ENCODE data around the gene MAN2A2.
"Not testable (repeated sequence)": the region's sequence is repeated elsewhere in the genome, so short reads cannot be mapped to it uniquely, and the experiment has no call there.

MAN2A2 gene

DNA sequence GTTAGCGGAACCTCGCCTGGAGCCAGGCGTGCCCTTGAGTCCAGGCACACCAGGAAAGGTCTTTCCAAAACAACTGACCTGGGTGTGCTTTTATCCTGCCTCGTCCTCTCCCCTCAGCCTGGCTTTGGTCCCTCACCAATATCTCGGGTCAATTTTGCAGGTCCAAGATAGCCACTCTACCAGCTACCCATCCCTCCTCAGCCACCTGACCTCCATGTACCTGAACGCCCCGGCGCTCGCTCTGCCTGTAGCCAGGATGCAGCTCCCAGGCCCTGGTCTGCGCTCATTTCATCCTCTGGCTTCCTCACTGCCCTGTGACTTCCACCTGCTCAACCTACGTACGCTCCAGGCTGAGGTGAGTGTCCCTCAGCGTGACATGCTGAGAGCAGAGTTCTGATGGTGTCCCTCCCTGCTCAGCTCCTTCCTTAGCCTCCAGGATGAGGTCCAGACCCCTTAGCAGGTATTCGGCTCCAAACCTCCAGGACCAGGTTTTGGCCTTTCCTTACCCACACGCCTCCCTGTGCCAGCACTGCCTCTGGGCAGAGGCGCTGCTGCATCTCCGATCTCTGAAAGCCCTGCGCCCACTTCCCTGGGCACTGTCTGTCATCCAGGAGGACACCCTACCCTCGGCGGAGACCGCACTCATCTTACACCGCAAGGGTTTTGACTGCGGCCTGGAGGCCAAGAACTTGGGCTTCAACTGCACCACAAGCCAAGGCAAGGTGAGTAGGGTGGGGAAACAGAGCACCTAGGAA is 15.1 kb downstream of the MAN2A2 start:
- ATAC-seq, result no peak
- TF ChIP-seq, protein P1, sequence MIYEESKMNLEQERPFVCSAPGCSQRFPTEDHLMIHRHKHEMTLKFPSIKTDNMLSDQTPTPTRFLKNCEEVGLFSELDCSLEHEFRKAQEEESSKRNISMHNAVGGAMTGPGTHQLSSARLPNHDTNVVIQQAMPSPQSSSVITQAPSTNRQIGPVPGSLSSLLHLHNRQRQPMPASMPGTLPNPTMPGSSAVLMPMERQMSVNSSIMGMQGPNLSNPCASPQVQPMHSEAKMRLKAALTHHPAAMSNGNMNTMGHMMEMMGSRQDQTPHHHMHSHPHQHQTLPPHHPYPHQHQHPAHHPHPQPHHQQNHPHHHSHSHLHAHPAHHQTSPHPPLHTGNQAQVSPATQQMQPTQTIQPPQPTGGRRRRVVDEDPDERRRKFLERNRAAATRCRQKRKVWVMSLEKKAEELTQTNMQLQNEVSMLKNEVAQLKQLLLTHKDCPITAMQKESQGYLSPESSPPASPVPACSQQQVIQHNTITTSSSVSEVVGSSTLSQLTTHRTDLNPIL (CRISPR knock-in tag; IDR thresholded peaks at IDR 0.05; ENCODE audit: low read depth), result no peak
- TF ChIP-seq ZC3H10 (CRISPR knock-in tag; IDR thresholded peaks at IDR 0.05) (no peak), ZNF70 (CRISPR knock-in tag; IDR thresholded peaks at IDR 0.05) (no peak), ZFP3 (CRISPR knock-in tag; IDR thresholded peaks at IDR 0.05) (no peak), SNAI2 (CRISPR knock-in tag; IDR thresholded peaks at IDR 0.05) (no peak), ESRRG (CRISPR knock-in tag; IDR thresholded peaks at IDR 0.05) (no peak), OSR1 (CRISPR knock-in tag; IDR thresholded peaks at IDR 0.05) (no peak), ZNF565 (CRISPR knock-in tag; conservative IDR thresholded peaks at IDR 0.05; ENCODE audit: low read depth) (no peak), ZFP30 (CRISPR knock-in tag; IDR thresholded peaks at IDR 0.05) (no peak), ZNF8 (CRISPR knock-in tag; IDR thresholded peaks at IDR 0.05) (no peak), ARNTL (CRISPR knock-in tag; IDR thresholded peaks at IDR 0.05; ENCODE audit: borderline replicate concordance, low read depth) (no peak), TOX (CRISPR knock-in tag; IDR thresholded peaks at IDR 0.05; ENCODE audit: borderline replicate concordance) (no peak)
- TF ChIP-seq, protein P2, sequence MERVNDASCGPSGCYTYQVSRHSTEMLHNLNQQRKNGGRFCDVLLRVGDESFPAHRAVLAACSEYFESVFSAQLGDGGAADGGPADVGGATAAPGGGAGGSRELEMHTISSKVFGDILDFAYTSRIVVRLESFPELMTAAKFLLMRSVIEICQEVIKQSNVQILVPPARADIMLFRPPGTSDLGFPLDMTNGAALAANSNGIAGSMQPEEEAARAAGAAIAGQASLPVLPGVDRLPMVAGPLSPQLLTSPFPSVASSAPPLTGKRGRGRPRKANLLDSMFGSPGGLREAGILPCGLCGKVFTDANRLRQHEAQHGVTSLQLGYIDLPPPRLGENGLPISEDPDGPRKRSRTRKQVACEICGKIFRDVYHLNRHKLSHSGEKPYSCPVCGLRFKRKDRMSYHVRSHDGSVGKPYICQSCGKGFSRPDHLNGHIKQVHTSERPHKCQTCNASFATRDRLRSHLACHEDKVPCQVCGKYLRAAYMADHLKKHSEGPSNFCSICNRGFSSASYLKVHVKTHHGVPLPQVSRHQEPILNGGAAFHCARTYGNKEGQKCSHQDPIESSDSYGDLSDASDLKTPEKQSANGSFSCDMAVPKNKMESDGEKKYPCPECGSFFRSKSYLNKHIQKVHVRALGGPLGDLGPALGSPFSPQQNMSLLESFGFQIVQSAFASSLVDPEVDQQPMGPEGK (CRISPR knock-in tag; IDR thresholded peaks at IDR 0.05; ENCODE audit: borderline replicate concordance), result no peak

DNA sequence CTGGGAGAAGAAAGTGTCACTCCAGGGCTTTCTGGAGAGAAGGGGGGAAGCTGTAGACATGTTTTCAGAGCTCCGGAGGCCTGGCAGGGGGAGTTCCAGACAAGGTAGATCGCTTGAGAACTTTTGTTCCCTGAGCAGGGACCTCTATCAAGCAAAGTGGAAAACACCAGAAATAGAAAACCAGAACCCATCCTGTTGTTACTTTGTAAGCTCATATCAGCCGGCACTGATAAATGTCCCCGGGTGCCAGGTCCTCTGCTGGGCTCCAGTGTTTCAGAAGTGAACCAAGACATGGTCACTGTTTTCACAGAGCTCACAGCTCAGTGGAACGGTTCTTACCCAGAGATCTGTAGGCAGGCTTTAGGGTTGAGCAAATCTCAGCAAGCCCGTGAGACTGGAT is 15.7 kb downstream of the MAN2A2 start:
- TF ChIP-seq, protein P2 (CRISPR knock-in tag; IDR thresholded peaks at IDR 0.05; ENCODE audit: borderline replicate concordance), result no peak
- TF ChIP-seq ZNF8 (CRISPR knock-in tag; IDR thresholded peaks at IDR 0.05) (no peak), ZC3H10 (CRISPR knock-in tag; IDR thresholded peaks at IDR 0.05) (no peak), ZFP30 (CRISPR knock-in tag; IDR thresholded peaks at IDR 0.05) (no peak), ESRRG (CRISPR knock-in tag; IDR thresholded peaks at IDR 0.05) (no peak), SNAI2 (CRISPR knock-in tag; IDR thresholded peaks at IDR 0.05) (no peak), PPARA (CRISPR knock-in tag; IDR thresholded peaks at IDR 0.05; ENCODE audit: borderline replicate concordance) (no peak), TCF4 (CRISPR knock-in tag; IDR thresholded peaks at IDR 0.05; ENCODE audit: borderline replicate concordance) (no peak), ISL1 (CRISPR knock-in tag; IDR thresholded peaks at IDR 0.05) (no peak)
- TF ChIP-seq, protein P3, sequence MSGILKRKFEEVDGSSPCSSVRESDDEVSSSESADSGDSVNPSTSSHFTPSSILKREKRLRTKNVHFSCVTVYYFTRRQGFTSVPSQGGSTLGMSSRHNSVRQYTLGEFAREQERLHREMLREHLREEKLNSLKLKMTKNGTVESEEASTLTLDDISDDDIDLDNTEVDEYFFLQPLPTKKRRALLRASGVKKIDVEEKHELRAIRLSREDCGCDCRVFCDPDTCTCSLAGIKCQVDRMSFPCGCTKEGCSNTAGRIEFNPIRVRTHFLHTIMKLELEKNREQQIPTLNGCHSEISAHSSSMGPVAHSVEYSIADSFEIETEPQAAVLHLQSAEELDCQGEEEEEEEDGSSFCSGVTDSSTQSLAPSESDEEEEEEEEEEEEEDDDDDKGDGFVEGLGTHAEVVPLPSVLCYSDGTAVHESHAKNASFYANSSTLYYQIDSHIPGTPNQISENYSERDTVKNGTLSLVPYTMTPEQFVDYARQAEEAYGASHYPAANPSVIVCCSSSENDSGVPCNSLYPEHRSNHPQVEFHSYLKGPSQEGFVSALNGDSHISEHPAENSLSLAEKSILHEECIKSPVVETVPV (CRISPR knock-in tag; IDR thresholded peaks at IDR 0.05), result no peak
- no peak for ATAC-seq

DNA sequence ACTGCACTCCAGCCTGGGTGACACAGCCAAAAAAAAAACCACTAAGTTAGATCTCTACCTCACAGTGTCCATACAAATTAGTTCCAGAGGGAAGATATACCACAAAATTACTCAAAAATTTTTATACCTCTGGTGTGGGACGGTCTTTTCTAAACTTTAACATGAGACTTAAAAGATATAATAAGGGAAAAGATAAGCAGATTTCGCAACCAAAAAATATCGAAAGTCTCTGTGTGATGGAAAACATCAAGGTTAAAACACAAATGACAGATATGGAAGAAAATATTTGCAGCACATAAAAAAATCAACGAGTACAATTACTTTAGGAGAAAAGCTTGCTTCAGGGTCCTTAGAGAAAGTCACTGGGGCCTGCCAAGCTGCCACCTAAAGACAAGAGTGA is 18.8 kb downstream of the MAN2A2 start:
- no peak for ATAC-seq
- TF ChIP-seq CSDC2 (CRISPR knock-in tag; IDR thresholded peaks at IDR 0.05) (no peak), ZFP30 (CRISPR knock-in tag; IDR thresholded peaks at IDR 0.05) (no peak), GLIS3 (CRISPR knock-in tag; IDR thresholded peaks at IDR 0.05) (no peak)

DNA sequence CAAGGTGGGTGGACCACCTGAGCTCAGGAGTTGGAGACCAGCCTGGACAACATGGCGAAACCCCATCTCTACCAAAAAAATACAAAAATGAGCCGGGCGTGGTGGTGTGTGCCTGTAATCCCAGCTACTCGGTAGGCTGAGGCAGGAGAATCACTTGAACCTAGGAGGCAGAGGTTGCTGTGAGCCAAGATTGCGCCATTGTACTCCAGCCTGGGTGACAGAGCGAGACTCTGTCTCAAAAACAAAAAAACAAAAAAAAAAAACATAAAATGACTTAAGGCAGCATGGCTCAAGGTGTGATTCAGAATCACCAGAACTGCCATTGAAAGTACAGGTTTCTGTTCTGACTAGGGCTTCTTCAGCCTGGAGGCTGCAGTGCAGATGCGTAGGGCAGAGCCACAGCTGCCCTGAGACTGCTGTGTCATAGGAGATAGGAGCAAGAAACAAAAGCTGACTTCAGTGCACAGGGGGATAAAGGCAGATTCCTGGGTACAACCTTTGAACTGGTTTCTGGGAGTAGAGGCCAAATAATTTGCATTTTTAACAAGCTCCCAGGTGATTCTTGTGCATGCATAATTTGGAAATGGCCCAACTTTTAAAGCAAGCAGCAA is 19.7 kb downstream of the MAN2A2 start:
- not testable (repeated sequence) for ATAC-seq

DNA sequence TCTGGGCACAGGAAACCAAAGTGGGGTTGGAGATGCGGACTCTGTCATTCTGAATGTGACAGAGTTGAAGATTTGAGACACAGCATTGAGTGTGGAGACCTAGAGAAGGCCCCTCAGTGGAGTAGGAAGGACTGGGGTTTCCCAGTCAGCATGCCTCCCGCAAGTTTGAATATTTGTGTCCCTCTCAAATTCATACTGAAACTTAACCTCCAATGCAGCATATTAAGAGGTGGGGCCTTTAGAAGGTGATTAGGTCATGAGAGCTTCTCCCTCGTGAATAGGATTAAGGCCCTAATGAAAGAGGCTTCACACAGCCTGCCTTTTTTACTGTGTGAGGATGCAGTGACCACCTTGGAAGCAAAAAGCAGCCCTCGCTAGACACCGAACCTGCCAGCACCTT is 21.3 kb downstream of the MAN2A2 start:
- TF ChIP-seq RARB (CRISPR knock-in tag; IDR thresholded peaks at IDR 0.05) (no peak), GLIS3 (CRISPR knock-in tag; IDR thresholded peaks at IDR 0.05) (no peak), CSDC2 (CRISPR knock-in tag; IDR thresholded peaks at IDR 0.05) (no peak), BACH2 (CRISPR knock-in tag; IDR thresholded peaks at IDR 0.05; ENCODE audit: borderline replicate concordance) (no peak), ZFP3 (CRISPR knock-in tag; IDR thresholded peaks at IDR 0.05) (no peak), ISL1 (CRISPR knock-in tag; IDR thresholded peaks at IDR 0.05) (no peak), ZNF70 (CRISPR knock-in tag; IDR thresholded peaks at IDR 0.05) (no peak), ZNF8 (CRISPR knock-in tag; IDR thresholded peaks at IDR 0.05) (no peak)
- TF ChIP-seq, protein P4, sequence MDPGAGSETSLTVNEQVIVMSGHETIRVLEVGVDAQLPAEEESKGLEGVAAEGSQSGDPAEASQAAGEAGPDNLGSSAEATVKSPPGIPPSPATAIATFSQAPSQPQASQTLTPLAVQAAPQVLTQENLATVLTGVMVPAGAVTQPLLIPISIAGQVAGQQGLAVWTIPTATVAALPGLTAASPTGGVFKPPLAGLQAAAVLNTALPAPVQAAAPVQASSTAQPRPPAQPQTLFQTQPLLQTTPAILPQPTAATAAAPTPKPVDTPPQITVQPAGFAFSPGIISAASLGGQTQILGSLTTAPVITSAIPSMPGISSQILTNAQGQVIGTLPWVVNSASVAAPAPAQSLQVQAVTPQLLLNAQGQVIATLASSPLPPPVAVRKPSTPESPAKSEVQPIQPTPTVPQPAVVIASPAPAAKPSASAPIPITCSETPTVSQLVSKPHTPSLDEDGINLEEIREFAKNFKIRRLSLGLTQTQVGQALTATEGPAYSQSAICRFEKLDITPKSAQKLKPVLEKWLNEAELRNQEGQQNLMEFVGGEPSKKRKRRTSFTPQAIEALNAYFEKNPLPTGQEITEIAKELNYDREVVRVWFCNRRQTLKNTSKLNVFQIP (CRISPR knock-in tag; IDR thresholded peaks at IDR 0.05; ENCODE audit: borderline replicate concordance, low read depth), result no peak
- ATAC-seq, result no peak

DNA sequence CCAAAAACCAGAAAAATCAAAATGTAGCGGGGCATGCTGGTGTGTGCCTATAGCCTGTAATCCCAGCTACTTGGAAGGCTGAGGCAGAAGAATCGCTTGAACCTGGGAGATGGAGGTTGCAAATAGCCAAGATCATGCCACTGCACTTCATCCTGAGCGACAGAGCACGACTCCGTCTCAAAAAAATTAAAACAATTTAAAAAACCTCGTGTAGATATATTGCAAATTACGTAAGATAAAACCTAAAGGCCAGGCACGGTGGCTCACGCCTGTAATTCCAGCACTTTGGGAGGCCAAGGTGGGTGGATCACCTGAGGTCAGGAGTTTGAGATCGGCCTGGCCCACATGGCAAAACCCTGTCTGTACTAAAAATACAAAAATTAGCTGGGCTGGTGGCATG is 23.7 kb downstream of the MAN2A2 start:
- not testable (repeated sequence) for ATAC-seq

DNA sequence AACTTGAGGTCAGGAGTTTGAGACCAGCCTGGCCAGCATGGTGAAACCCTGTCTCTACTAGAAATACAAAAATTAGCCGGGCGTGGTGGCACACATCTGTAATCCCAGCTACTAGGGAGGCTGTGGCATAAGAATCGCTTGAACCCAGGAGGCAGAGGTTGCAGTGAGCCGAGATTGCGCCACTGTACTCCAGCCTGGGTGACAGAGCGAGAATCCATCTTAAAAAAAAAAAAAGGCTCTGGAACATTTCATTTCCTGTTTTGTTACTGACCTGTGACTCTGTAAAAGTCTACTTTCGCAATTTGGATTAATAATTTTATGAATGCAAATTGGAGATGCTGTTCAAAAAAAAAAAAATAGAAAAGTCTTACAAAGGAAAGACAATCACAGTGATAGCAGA is 25.0 kb downstream of the MAN2A2 start:
- not testable (repeated sequence) for ATAC-seq

All from SK-N-SH treated with all-trans-retinoic acid at 6 μM for 48 hours (cell line).